GM19397 (cell line): Measurements from ENCODE around the gene LRRC37A3.
"Not testable (repeated sequence)": the region's sequence is repeated elsewhere in the genome, so short reads cannot be mapped to it uniquely, and the experiment has no call there.

Source experiments
- ATAC-seq: cut with Tn5 transposase; IDR thresholded peaks from one replicate; pipeline ENCODE4 v1.9.1; 2021; ENCODE audit warnings: mild to moderate bottlenecking, moderate library complexity; ENCODE audit not compliant: unreplicated experiment

LRRC37A3 gene

GRCh38 chr17:64837018-64837761 lies 82.1 kb downstream of the LRRC37A3 start:
- peak; percentile 96 for ATAC-seq

GRCh38 chr17:64836623-64837017 lies 82.7 kb downstream of the LRRC37A3 start:
- ATAC-seq = peak; percentile 41

DNA sequence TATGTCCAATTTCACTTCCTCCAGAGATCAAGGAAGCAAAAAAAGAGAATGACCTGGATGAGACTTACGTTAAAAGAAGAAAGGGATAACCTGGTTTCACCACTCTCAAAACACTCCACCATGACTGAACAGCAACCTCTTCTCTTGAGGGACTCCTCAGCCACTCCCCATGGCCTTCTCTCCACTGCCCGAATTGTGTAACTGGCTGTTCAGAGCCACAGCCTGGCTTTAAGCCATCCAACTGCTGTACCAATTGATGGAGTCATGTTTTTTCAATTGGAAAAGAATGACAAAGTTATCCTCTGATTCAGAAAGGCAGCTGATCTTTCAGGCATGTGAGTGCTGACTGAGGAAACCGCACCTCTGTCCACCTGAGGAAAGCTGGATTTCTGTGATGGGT lies 85.2 kb downstream of the LRRC37A3 start:
- ATAC-seq = not testable (repeated sequence)

DNA sequence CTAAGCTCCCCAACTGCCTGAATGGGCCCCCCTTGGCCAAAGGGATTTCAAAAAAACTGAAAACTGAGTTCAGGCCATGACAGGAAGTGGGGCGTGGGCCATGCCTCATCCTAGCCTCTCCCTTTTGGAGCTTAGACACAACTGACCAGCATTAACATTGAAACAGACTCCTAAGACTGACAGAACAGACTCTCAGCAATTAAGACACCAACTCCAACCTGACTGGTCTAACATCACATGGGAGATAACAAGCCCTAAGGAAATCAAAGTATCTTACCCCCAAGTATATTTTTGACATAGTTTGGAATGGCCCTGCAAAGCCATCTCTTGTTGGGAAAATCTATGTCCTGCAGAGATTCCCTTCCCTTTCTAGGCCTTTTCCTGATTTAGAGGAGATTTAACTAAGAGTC lies 88.6 kb downstream of the LRRC37A3 start:
- not testable (repeated sequence) for ATAC-seq

DNA sequence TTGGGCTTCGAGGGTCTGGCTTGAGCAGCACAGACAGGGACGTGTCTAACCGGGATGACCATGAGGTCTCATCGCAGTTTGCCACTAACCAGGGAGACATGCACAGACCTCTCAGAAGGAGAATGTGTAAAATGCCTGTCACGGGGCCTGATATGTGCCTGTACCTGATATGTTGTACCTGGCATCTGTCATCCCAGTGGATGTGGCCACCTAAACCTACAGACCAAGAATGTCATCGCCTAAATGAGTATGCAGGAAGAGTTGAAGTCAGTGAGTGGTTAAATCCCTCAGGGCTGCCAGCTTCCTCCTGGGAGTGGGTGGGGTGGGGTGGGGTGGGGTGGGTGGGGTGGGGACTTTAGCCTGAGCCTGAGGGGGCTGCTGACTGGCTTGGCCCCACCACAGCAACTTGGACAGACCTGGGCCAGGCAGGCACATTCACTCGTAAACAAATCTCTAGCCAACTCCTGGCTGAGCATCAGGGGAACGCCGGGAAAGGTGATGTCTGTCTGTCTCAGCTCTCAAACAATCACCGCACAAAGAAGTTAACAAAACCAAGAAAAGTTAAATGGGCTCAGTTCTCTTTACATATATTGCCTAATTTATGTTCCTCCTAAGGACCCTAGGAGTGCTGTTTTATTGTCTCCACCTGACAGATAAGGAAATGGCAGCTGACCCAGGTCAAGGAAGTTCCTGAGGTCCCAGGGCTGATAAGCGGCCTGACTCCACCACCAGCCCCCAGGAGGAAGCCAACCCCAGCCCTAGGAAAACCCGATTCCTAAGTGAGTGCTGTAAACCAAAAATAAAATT lies 89.3 kb downstream of the LRRC37A3 start:
- ATAC-seq = not testable (repeated sequence)

GRCh38 chr17:64829068-64829467 lies 90.2 kb downstream of the LRRC37A3 start:
- not testable (repeated sequence) for ATAC-seq

- ATAC-seq = not testable (repeated sequence)
Measured at GRCh38 chr17:64818904-64819303, 100.4 kb downstream of the LRRC37A3 start.

DNA sequence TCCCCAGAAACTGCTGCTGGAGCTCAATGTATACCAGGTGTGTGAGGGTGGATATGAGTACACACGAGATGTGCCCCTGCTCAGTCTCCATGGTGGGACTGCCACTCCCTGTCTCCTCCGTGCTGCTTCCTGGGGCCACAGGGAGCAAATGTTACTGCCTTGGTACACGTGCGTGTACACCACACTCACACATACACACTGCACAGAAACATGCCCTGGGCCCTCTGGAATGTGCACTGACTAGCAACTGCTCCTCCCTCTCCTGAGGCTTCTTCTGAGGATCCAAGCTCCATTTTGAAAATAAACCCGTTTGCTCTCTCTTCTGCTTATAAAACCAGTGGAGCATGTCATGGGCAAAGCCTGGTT lies 103.5 kb downstream of the LRRC37A3 start:
- ATAC-seq = not testable (repeated sequence)

- ATAC-seq = not testable (repeated sequence)
Measured at GRCh38 chr17:64814993-64815832, 104.1 kb downstream of the LRRC37A3 start.

- ATAC-seq = peak; percentile 91
Measured at GRCh38 chr17:64808178-64808977, 110.9 kb downstream of the LRRC37A3 start.
